K562 treated with DMSO at 1 percent for 4 hours (cell line): ENCODE data around the gene POLR3K. TPM values are rescaled to one million over a fixed set of nuclear protein-coding genes. Genes with fewer than 3 reads are reported as not detected.

Experiments
- total RNA-seq: library from RNA; unstranded; fragments of 300-600 nt; gene quantifications from 2 replicates; pipeline ENCODE4 v1.2.3, GENCODE V29; 2022; ENCODE audit not compliant: insufficient read depth

POLR3K gene
- total RNA-seq, result 32.7 and 37.3 TPM in 2 replicates

DNA sequence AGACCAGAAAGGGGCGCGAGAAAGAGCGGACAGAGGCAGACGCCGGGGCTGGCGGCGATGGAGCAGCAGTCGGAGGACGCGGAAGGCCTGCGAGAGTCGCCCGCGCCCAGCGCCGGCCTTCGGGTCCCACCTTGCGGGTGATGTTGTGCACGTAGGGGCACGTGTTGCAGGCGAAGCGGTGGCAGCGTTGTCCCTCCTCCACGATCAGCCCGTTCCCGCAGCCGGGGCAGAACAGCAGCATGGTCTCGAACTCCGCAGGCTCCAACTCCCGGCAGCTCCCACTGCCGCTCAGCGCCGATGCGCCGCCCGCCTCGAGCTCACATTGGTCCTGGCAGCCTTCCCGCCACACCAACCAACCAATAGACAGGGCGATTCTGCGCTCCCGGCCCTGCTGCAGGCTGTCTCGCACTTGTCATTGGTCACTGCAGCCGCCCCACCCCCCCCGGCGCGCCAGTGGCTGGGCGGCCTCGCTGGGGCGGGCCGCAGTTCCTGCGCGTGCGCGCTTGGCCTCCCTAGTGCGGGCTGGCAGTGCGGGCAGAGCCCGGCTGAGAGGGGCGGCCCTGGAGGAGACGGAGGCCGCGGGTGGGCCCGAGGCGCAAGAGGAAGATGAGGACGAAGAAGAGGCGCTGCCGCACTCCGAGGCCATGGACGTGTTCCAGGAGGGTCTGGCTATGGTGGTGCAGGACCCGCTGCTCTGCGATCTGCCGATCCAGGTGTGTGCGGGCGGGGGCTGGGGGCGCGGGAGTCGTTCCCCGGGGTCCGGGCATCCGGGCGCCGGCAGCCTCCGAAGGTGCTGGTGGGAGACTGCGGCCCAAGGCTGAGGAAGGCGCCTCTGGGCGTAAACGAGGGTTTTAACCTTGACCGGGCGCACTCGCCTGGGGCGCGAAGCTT, at the start of gene POLR3K, which contains the start of gene SNRNP25:
Gene POLR3K, minus strand, starts transcription at position 263 of the 891 bp plus-strand sequence. Its CDS starts 22 bp downstream, at position 241.
Gene SNRNP25, plus strand, starts transcription at position 483 of the 891 bp plus-strand sequence. Its CDS starts 189 bp downstream, at position 672.

GRCh38 chr16:77807-78443, 24.5 kb upstream of the POLR3K start, which contains the start of gene MPG:
MPG (plus strand) TSS chr16:78225; CDS start chr16:78310, 85 bp downstream.

GRCh38 chr16:72561-73548, 19.4 kb upstream of the POLR3K start, which contains the start of gene RHBDF1:
RHBDF1 (minus strand) TSS chr16:72631; CDS start chr16:65015, 7,616 bp downstream.

Other genes with a start within 250 kb of the POLR3K start
- gene SNRNP25, start 220 bp upstream of the POLR3K start, total RNA-seq, result 58.5 and 73.6 TPM in 2 replicates
- gene RHBDF1, start 19.0 kb upstream of the POLR3K start, total RNA-seq, result 5.6 and 7.5 TPM in 2 replicates
- gene MPG, start 24.6 kb upstream of the POLR3K start, total RNA-seq, result 118 and 129 TPM in 2 replicates
- 43.9 and 58.2 TPM in 2 replicates for gene NPRL3, start 85.1 kb upstream of the POLR3K start, total RNA-seq
- 123 and 148 TPM in 2 replicates for gene HBZ, start 99.0 kb upstream of the POLR3K start, total RNA-seq
- gene HBM, start 112.4 kb upstream of the POLR3K start, total RNA-seq, result not detected in 2 replicates
- 142 and 148 TPM in 2 replicates for gene HBA2, start 119.3 kb upstream of the POLR3K start, total RNA-seq
- gene HBA1, start 123.1 kb upstream of the POLR3K start, total RNA-seq, result 686 and 796 TPM in 2 replicates
- gene HBQ1, start 126.9 kb upstream of the POLR3K start, total RNA-seq, result 73.8 and 75.2 TPM in 2 replicates
- 28.5 and 37.4 TPM in 2 replicates for gene LUC7L, start 175.8 kb upstream of the POLR3K start, total RNA-seq
- gene FAM234A, start 181.2 kb upstream of the POLR3K start, total RNA-seq, result 74.0 and 87.1 TPM in 2 replicates
- gene RGS11, start 222.3 kb upstream of the POLR3K start, total RNA-seq, result not detected in 2 replicates
- gene ARHGDIG, start 227.0 kb upstream of the POLR3K start, total RNA-seq, result not detected in 2 replicates
- not detected in 2 replicates for gene PDIA2, start 229.6 kb upstream of the POLR3K start, total RNA-seq